H7 (cell line): ENCODE measurements around the gene AGBL1. TPM values are rescaled to one million over a fixed set of nuclear protein-coding genes. Genes with fewer than 3 reads are reported as not detected.

Experiments
- DNase-seq: peaks from one replicate; pipeline ENCODE4 v3.0.0; 2012
- H3K27me3 ChIP-seq: 2 replicates; pipeline ENCODE4 v1.6.0; 2011; ENCODE audit warnings: mild to moderate bottlenecking, low read length; ENCODE audit not compliant: control insufficient read depth, insufficient read depth
- H3K36me3 ChIP-seq: replicated peaks from 2 replicates; pipeline ENCODE4 v1.5.1; 2011; ENCODE audit warnings: low read length; ENCODE audit not compliant: control insufficient read depth, insufficient read depth
- H3K4me3 ChIP-seq: 2 replicates; pipeline ENCODE4 v1.5.1; 2011; ENCODE audit warnings: low read depth, mild to moderate bottlenecking, control low read depth, low read length, moderate library complexity; ENCODE audit not compliant: insufficient read depth
- total RNA-seq: library from RNA; depleted of rRNA; stranded (reverse); fragments of >200 nt; shearing (Covaris generic); gene quantifications from 2 replicates; pipeline ENCODE4 v1.2.3, GENCODE V29; 2014

Gene AGBL1
- total RNA-seq, 1 experiment from 2014 or later = not detected

- no peak overlapping the region for H3K4me3 ChIP-seq
- H3K36me3 ChIP-seq = no peaks in the 10 kb centered on the region
- H3K27me3 ChIP-seq = no peaks in the 10 kb centered on the region
- no peak for DNase-seq
Observed at GRCh38 chr15:86377914-86378313, 298.2 kb downstream of the AGBL1 start.

- Histone ChIP-seq H3K36me3 (no peaks in the 10 kb centered on the region), H3K27me3 (no peaks in the 10 kb centered on the region), H3K4me3 (no peak overlapping the region)
- DNase-seq = no peak
Observed at GRCh38 chr15:86382341-86382740, 302.7 kb downstream of the AGBL1 start.

GRCh38 chr15:86383611-86384010 is 303.9 kb downstream of the AGBL1 start:
- no peak for DNase-seq
- no peaks in the 10 kb centered on the region for H3K27me3 ChIP-seq
- no peaks in the 10 kb centered on the region for H3K36me3 ChIP-seq
- H3K4me3 ChIP-seq = no peak overlapping the region

GRCh38 chr15:86384186-86384585 is 304.5 kb downstream of the AGBL1 start:
- no peak for DNase-seq
- H3K27me3 ChIP-seq = no peaks in the 10 kb centered on the region
- no peaks in the 10 kb centered on the region for H3K36me3 ChIP-seq
- no peak overlapping the region for H3K4me3 ChIP-seq

GRCh38 chr15:86392296-86392695 is 312.6 kb downstream of the AGBL1 start:
- no peak for DNase-seq
- H3K4me3 ChIP-seq = no peak overlapping the region
- H3K36me3 ChIP-seq = no peaks in the 10 kb centered on the region

GRCh38 chr15:86392874-86393273 is 313.2 kb downstream of the AGBL1 start:
- no peaks in the 10 kb centered on the region for H3K36me3 ChIP-seq
- H3K27me3 ChIP-seq = no peaks in the 10 kb centered on the region
- no peak for DNase-seq
- H3K4me3 ChIP-seq = no peak overlapping the region

More at GRCh38 chr15:86392296-86392695, 312.6 kb downstream of the AGBL1 start:
- H3K27me3 ChIP-seq = no peaks in the 10 kb centered on the region

GRCh38 chr15:86394866-86395265 is 315.2 kb downstream of the AGBL1 start:
- no peak overlapping the region for H3K4me3 ChIP-seq
- DNase-seq = no peak
- no peaks in the 10 kb centered on the region for H3K27me3 ChIP-seq
- no peaks in the 10 kb centered on the region for H3K36me3 ChIP-seq

- no peak for DNase-seq
- no peaks in the 10 kb centered on the region for H3K27me3 ChIP-seq
- H3K36me3 ChIP-seq = no peaks in the 10 kb centered on the region
- no peak overlapping the region for H3K4me3 ChIP-seq
Observed at GRCh38 chr15:86399041-86399954, 319.6 kb downstream of the AGBL1 start.

GRCh38 chr15:86403221-86403620 is 323.6 kb downstream of the AGBL1 start:
- Histone ChIP-seq H3K27me3 (no peaks in the 10 kb centered on the region), H3K4me3 (no peak overlapping the region), H3K36me3 (no peaks in the 10 kb centered on the region)
- no peak for DNase-seq

- H3K4me3 ChIP-seq = no peak overlapping the region
- no peak for DNase-seq
- H3K36me3 ChIP-seq = no peaks in the 10 kb centered on the region
- no peaks in the 10 kb centered on the region for H3K27me3 ChIP-seq
Observed at GRCh38 chr15:86403914-86404583, 324.4 kb downstream of the AGBL1 start.

- Histone ChIP-seq H3K36me3 (no peaks in the 10 kb centered on the region), H3K4me3 (no peak overlapping the region), H3K27me3 (no peaks in the 10 kb centered on the region)
- DNase-seq = no peak
Observed at GRCh38 chr15:86408261-86408660, 328.6 kb downstream of the AGBL1 start.

GRCh38 chr15:86411916-86412315 is 332.2 kb downstream of the AGBL1 start:
- H3K36me3 ChIP-seq = no peaks in the 10 kb centered on the region
- H3K4me3 ChIP-seq = no peak overlapping the region
- no peak for DNase-seq
- no peaks in the 10 kb centered on the region for H3K27me3 ChIP-seq

- Histone ChIP-seq H3K36me3 (no peaks in the 10 kb centered on the region), H3K4me3 (no peak overlapping the region), H3K27me3 (no peaks in the 10 kb centered on the region)
- no peak for DNase-seq
Observed at GRCh38 chr15:86413191-86413590, 333.5 kb downstream of the AGBL1 start.

GRCh38 chr15:86425746-86426145 is 346.1 kb downstream of the AGBL1 start:
- Histone ChIP-seq H3K36me3 (no peaks in the 10 kb centered on the region), H3K4me3 (no peak overlapping the region), H3K27me3 (no peaks in the 10 kb centered on the region)
- no peak for DNase-seq

GRCh38 chr15:86432861-86433260 is 353.2 kb downstream of the AGBL1 start:
- Histone ChIP-seq H3K4me3 (no peak overlapping the region), H3K36me3 (no peaks in the 10 kb centered on the region), H3K27me3 (no peaks in the 10 kb centered on the region)
- DNase-seq = no peak
